PC-3 (cell line): ENCODE data around the gene ATP6V1G1. TPM values are rescaled to one million over a fixed set of nuclear protein-coding genes. Genes with fewer than 3 reads are reported as not detected.
A peak's percentile ranks its signal among the peaks of the same experiment; 100 is the strongest.

Experiments
- ATAC-seq: fragments of 200-7000 bp; cut with Tn5 transposase; 2 replicates; pipeline ENCODE4 v1.9.1; 2020; ENCODE audit warnings: mild to moderate bottlenecking, moderate library complexity
- BruUV-seq: library from RNA; stranded (reverse); fragments of 400-500 nt; replicated peaks from 2 replicates; lab custom pipeline; 2021; lab: Mats Ljungman, UMichigan
- CTCF ChIA-PET: fragments of 300-600 bp; sonication (Branson Sonifier 250); formaldehyde crosslinking; loops from one replicate; lab custom pipeline; 2022; ENCODE audit warnings: antibody characterized with exemption; lab: Charles Lee
- POLR2A ChIA-PET: fragments of 300-600 bp; sonication (Branson Sonifier 250); formaldehyde crosslinking; loops from one replicate; lab custom pipeline; 2022; ENCODE audit warnings: antibody characterized with exemption; ENCODE audit not compliant: unreplicated experiment; lab: Charles Lee
- DNase-seq: peaks from one replicate; pipeline ENCODE4 v3.0.0-alpha.2; 2015
- H2AFZ ChIP-seq: fragments of 300-600 bp; sonication (generic); 2 replicates; pipeline ENCODE4 v1.6.0; 2016; ENCODE audit warnings: antibody characterized with exemption, low read length
- H3F3A ChIP-seq: fragments of 300-600 bp; sonication (generic); one replicate; pipeline ENCODE4 v1.6.0; 2017; ENCODE audit warnings: antibody characterized with exemption, low read length, control low read depth, mild to moderate bottlenecking; ENCODE audit not compliant: unreplicated experiment
- H3K27ac ChIP-seq: fragments of 300-600 bp; sonication (generic); 2 replicates; pipeline ENCODE4 v1.5.1; 2016; ENCODE audit warnings: mild to moderate bottlenecking, low read length
- H3K27me3 ChIP-seq: fragments of 300-600 bp; sonication (generic); 2 replicates; pipeline ENCODE4 v1.6.1; 2016; ENCODE audit warnings: low read length, mixed read lengths
- H3K36me3 ChIP-seq: fragments of 300-600 bp; sonication (generic); 2 replicates; pipeline ENCODE4 v1.6.1; 2016; ENCODE audit warnings: low read depth, mixed run types, low read length, mixed read lengths
- H3K4me1 ChIP-seq: fragments of 300-600 bp; sonication (generic); 2 replicates; pipeline ENCODE4 v1.5.1; 2016; ENCODE audit warnings: low read length; ENCODE audit not compliant: insufficient read depth
- H3K4me2 ChIP-seq: fragments of 300-600 bp; sonication (generic); 2 replicates; pipeline ENCODE4 v1.6.0; 2016; ENCODE audit warnings: low read length
- H3K4me3 ChIP-seq: fragments of 300-600 bp; sonication (generic); 2 replicates; pipeline ENCODE4 v1.5.1; 2016; ENCODE audit warnings: mild to moderate bottlenecking, low read length, mixed read lengths
- H3K79me2 ChIP-seq: fragments of 300-600 bp; sonication (generic); 2 replicates; pipeline ENCODE4 v1.6.1; 2017; ENCODE audit warnings: low read length, mixed read lengths
- H3K9ac ChIP-seq: fragments of 300-600 bp; sonication (generic); 2 replicates; pipeline ENCODE4 v1.6.0; 2016; ENCODE audit warnings: mild to moderate bottlenecking, low read length
- H3K9me2 ChIP-seq: fragments of 300-600 bp; sonication (generic); replicated peaks from 2 replicates; pipeline ENCODE4 v1.6.1; 2016; ENCODE audit warnings: mixed run types, low read length, mixed read lengths
- H3K9me3 ChIP-seq: fragments of 300-600 bp; sonication (generic); 2 replicates; pipeline ENCODE4 v1.6.1; 2016; ENCODE audit warnings: low read length, mixed read lengths
- H4K20me1 ChIP-seq: fragments of 300-600 bp; sonication (generic); 2 replicates; pipeline ENCODE4 v1.6.1; 2016; ENCODE audit warnings: low read length, mixed read lengths
- CTCF ChIP-seq: fragments of 300-600 bp; sonication (generic); conservative IDR thresholded peaks from 2 replicates; pipeline ENCODE4 v1.5.1; 2017; ENCODE audit warnings: antibody characterized with exemption, low read depth, mild to moderate bottlenecking, low read length
- EZH2 ChIP-seq: fragments of 300-600 bp; sonication (generic); IDR thresholded peaks from one replicate; pipeline ENCODE4 v1.6.1; 2017; ENCODE audit warnings: antibody characterized with exemption, mild to moderate bottlenecking, low read length; ENCODE audit not compliant: unreplicated experiment
- EZH2phosphoT487 ChIP-seq: fragments of 300-600 bp; sonication (generic); IDR thresholded peaks from 2 replicates; pipeline ENCODE4 v1.6.1; 2018; ENCODE audit warnings: mild to moderate bottlenecking, antibody characterized with exemption, low read length, borderline replicate concordance
- intact Hi-C: fragments of 100-400 bp; cut with micrococcal nuclease; formaldehyde crosslinking; loops from 2 replicates; pipeline ENCODE4 v1.9.0; 2023
- total RNA-seq: library from RNA; depleted of rRNA; stranded (reverse); fragments of >200 nt; gene quantifications from 2 replicates; pipeline ENCODE4 v1.2.3, GENCODE V29; 2014

The ATP6V1G1 gene
- total RNA-seq, 1 experiment from 2014 or later: 126 TPM

GRCh38 chr9:114611516-114612271, 24.1 kb downstream of the ATP6V1G1 start:
- Histone ChIP-seq H3K9ac (peak overlapping the region; percentile 80), H3K27me3 (no peaks in the 10 kb centered on the region), H3F3A (no peaks in the 10 kb centered on the region), H3K9me3 (no peaks in the 10 kb centered on the region), H3K4me3 (peak overlapping the region; percentile 87), H3K79me2 (peaks cover 33% of the 10 kb centered on the region), H3K36me3 (no peaks in the 10 kb centered on the region), H3K4me2 (peak overlapping the region; percentile 89), H3K27ac (peak overlapping the region; percentile 56), H2AFZ (peak overlapping the region; percentile 80), H4K20me1 (no peaks in the 10 kb centered on the region), H3K4me1 (peaks cover 22% of the 10 kb centered on the region; the same call in 1 of the 2 replicates), H3K9me2 (no peaks in the 10 kb centered on the region)
- TF ChIP-seq CTCF: no peak
- TF ChIP-seq EZH2: no peak
- no peak for TF ChIP-seq EZH2phosphoT487
- intact Hi-C loops: loop anchor here (5.0 kb wide), 1 partner anchor 124 kb away; no protein-coding TSS in a partner anchor
- BruUV-seq: TSS peak; percentile 50
- peak; percentile 34 for DNase-seq
- peak; percentile 79 for ATAC-seq
- ChIA-PET POLR2A (interaction anchor here (0.6 to 1.0 kb wide), 2 partner anchors 9 to 60 kb away, joined by 3 to 5 read pairs; no protein-coding TSS in a partner anchor), CTCF (no interaction called here)

GRCh38 chr9:114612272-114612923, 24.8 kb downstream of the ATP6V1G1 start:
- Histone ChIP-seq H3K9me2 (no peaks in the 10 kb centered on the region), H3K79me2 (peaks cover 33% of the 10 kb centered on the region), H3F3A (no peaks in the 10 kb centered on the region), H3K4me2 (peak overlapping the region; percentile 89), H4K20me1 (no peaks in the 10 kb centered on the region), H3K4me1 (peaks cover 22% of the 10 kb centered on the region; the same call in 1 of the 2 replicates), H3K36me3 (no peaks in the 10 kb centered on the region), H3K27me3 (no peaks in the 10 kb centered on the region), H3K9me3 (no peaks in the 10 kb centered on the region), H2AFZ (peak overlapping the region; percentile 80; the same call in 1 of the 2 replicates), H3K27ac (peak overlapping the region; percentile 56; the same call in 1 of the 2 replicates), H3K4me3 (peak overlapping the region; percentile 87), H3K9ac (peak overlapping the region; percentile 80)
- BruUV-seq: no TSS peak
- CTCF ChIA-PET: no interaction called here
- DNase-seq (no peak), ATAC-seq (no peak)
- POLR2A ChIA-PET: interaction anchor here (0.6 kb wide), 1 partner anchor 9 kb away, joined by 3 read pairs; no protein-coding TSS in a partner anchor
- intact Hi-C loops: loop anchor here (5.0 kb wide), 1 partner anchor 125 kb away; no protein-coding TSS in a partner anchor
- TF ChIP-seq CTCF: no peak
- TF ChIP-seq EZH2phosphoT487: no peak
- TF ChIP-seq EZH2: no peak
